Keratinocyte (primary cell): Measurements from ENCODE around the gene SBNO1.

Experiments
- CTCF ChIP-seq, 3 experiments: IDR thresholded peaks in 1 of 3; conservative IDR thresholded peaks in 1 of 3; optimal IDR thresholded peaks in 1 of 3; 2 replicates in 2 of 3; 3 replicates in 1 of 3; pipeline versions ENCODE3 to v1.5.1; 2011; ENCODE audit warnings: low read length in 3 of 3, mild to moderate bottlenecking in 3 of 3, moderate library complexity in 2 of 3, control low read depth in 1 of 3, inconsistent platforms in 1 of 3; ENCODE audit not compliant: insufficient read depth in 2 of 3; ENCODE audit errors: extremely low read depth in 1 of 3
- EZH2 ChIP-seq: IDR thresholded peaks from one replicate; pipeline ENCODE4 v1.6.1; 2012; ENCODE audit warnings: inconsistent platforms, mild to moderate bottlenecking, low read length, moderate library complexity

- TF ChIP-seq CTCF (optimal IDR thresholded peaks at IDR 0.05 in 1 of 3, IDR thresholded peaks at IDR 0.05 in 1 of 3, conservative IDR thresholded peaks at IDR 0.05 in 1 of 3; ENCODE audit: extremely low read depth in 1 of 3, insufficient read depth in 2 of 3, low read length in 3 of 3) = no peak
- no peak for TF ChIP-seq EZH2
Observed at GRCh38 chr12:123396954-123397353, 32.3 kb upstream of the SBNO1 start.
